HG02970 (cell line): ENCODE results near the gene OR10D3.
"Not testable (repeated sequence)": the region's sequence is repeated elsewhere in the genome, so short reads cannot be mapped to it uniquely, and the experiment has no call there.

ENCODE experiments used
- ATAC-seq: cut with Tn5 transposase; IDR thresholded peaks from one replicate; pipeline ENCODE4 v1.9.1; 2021; ENCODE audit warnings: mild to moderate bottlenecking, moderate library complexity, moderate number of reproducible peaks; ENCODE audit not compliant: unreplicated experiment, low FRiP score

The OR10D3 gene

DNA sequence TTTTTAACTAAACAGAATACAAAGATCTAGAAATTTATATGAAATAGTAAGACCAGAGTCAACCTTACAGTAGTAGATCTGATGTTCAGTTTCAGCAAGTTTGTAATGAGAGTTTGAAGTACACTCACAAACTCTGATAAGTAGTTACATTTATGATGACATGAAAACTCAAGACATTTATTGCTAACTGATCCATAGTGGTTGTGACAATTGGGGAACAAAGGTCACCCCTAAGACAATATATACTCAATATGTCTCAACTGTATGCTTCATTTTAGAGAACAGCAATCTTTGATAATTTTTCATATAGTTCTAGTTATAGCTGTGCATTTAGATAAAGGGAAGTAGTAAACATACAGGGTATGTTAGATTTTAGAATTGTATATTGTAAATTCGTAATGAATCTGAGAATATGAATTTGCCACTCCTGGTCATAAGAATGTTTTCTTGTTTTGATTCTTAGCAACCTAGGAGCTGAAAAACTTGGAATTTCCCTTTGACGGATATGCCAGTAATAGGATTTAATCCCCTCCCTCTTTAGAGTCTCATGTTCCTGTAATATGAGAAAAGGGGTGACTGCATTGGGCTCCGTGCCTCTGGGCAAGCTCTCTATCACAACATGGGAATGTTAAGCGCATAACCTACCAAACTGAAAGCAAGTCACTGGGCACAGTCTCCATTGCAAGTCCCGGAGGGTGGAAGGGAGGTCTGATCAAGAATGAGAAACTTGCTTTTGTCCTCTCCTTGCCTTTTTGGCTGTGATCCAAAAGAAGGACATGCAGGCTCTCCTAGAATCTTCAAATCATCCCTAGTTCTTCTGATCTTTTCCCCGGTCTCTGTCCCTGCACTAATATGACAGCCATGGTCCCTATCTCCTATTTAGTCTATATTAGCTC, 11.4 kb downstream of the OR10D3 start:
- no peak for ATAC-seq

DNA sequence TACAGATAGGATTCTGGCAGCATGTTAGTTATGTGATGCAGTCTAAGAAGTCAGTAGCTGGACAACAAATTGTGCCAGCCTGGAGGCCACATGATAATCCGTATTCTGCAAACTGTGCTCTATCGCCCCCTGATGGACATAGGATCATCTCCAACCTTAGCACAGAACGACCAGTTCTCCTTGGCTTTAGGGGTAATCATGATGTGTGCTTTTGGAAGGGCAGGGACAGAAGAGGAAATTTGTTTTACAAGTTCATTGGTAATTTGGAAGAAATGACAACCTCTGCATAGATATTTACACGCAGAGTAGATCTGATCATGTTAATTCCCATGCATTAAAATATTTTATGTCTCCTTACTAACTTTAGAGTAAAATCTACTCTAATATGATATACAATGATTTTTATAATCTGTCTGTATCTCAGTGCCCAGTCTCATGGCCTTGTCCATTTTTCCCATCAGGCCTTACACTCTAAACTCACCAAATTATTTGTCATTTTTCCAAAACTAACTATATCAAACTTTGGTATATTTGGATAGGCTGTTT, 12.1 kb downstream of the OR10D3 start:
- peak; percentile 63 for ATAC-seq

- no peak for ATAC-seq
Observed at GRCh38 chr11:124197999-124198398, 14.9 kb downstream of the OR10D3 start.

DNA sequence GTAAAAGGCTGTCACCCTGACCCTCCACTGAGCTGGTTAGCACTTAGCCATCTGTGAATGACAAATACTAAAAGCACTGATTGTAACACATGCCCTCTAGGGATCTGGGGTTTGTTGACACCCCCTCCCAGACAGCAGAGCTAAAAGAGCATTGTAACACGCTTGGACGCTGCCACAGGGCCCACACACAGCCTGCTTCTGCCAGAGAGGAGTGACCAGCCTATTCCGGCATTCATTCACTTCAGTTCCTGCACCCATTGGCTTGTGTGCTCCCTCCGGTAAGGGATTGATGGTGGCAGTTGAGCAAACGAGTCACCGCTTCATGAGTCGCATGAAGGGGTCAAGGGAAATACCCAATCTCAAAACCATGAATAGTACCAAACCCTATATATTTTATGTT, 15.8 kb downstream of the OR10D3 start:
- no peak for ATAC-seq

DNA sequence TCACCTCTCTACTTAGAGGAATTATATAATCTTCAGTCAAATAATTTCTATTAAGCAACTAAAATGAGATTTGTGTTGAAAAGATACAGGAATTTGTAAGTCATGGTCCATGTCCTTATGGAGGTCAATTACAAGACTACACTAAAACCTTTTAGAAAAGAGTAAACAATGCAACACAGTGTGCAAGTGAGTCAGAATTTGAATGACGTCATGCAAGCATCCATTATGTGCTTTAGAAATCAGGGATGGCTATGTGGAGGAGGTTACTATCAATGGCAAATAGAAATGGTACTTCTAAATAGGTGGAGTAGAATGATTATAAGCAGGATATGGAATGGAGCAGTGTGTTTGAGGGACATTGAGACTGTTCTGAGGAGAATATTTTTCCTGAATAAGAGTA, 16.6 kb downstream of the OR10D3 start:
- ATAC-seq = no peak

DNA sequence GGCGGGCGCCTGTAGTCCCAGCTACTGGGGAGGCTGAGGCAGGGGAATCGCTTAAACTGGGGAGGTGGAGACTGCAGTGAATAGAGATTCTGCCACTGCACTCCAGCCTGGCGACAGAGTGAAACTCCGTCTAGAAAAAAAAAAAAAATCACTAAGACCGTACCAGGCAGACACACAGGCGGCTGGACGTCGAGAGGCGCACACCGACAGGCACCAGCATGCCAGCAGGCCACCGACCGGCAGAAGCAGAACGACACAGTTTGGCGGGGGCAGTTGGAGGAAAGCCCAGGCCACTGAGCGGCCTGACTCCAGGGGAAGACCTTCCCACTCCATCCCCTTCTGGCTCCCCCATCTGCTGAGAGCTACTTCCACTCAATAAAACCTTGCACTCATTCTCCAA, 17.5 kb downstream of the OR10D3 start:
- no peak for ATAC-seq

GRCh38 chr11:124202951-124203350, 19.8 kb downstream of the OR10D3 start:
- ATAC-seq = no peak

DNA sequence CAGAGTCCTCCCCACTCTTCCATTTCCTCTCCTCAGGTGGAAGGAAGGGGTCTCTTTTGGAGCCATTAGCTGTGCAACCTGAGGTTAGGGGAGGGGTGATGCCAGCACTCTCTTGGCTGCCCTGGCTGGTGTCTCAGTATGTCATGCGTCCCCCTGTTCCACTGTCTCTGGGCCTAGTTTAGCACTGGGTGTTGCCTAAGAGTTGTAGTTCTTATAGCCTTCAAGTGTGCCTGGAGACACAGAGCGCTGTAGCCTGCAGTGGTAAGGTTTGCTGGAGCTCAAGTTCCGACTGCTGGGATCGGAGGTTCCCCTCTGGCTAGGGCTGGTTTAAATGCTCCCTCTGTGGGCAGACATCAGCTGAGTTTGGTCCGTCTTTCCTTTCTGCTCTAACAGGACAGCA, 20.9 kb downstream of the OR10D3 start:
- ATAC-seq = no peak

GRCh38 chr11:124207102-124207792, 24.1 kb downstream of the OR10D3 start:
- ATAC-seq = no peak

DNA sequence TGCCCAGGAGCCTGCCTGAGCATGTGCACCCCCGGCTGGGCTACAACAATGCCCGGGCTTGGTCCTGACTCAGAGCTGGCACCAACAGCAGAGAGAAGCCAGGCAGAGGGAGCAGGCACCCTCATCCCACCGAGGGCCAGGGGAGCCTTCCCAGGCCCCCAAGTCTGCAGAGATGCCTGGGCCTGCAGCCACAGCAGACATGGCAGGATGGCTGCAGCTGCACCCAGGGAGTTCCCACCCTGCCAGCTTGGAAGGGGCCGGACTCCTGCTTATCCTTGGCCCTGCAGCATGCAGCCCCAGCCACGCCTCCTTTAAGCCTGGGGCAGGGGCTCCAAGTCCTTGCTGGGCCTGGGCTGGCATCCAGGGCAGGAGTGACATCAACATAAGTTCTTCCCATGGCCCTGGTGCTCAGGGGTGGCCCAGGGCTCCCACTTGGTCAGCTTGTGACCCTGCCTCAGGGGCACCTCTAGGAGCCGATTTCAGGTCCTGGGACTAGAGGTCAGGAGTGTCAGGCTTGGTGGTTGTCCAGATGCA, 26.7 kb downstream of the OR10D3 start:
- ATAC-seq = no peak

DNA sequence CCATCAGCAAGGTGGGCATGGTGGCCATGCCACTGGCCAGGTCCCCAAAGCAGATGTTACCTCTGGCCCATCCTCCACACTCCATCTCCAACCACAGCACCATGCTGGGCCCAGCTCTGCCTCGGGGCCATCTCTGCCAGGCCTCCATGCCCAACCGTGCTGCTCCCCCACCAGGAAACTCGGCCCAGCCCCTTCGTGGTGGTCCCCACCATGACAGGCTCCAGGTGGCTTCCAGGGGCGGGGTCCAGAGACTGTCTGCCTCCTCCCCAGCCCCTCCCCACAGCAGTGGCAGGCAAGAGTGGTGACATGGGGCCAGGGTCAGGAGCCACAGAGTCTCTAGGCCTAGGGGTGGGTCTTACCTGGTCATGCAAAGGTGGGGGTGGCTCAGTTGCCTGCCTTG, 27.3 kb downstream of the OR10D3 start:
- no peak for ATAC-seq

DNA sequence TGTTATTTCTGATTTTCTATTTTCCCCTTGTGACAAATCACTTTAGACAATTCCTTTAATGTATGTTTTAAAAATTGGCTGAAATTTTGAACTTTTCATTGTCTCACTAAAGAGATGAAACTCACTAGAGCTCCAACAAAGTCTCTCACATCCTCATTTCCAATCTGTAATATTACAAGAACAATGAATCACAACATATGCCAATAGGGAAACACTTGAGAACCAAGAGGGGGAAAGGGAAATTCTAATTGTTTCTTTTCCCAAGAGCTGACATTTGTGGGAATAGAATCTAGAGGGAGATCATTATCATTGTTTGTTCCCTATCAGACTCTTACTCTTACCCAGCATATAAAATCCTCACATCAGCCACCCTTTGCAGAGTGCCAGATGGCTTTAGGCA, 28.2 kb downstream of the OR10D3 start:
- no peak for ATAC-seq

GRCh38 chr11:124214027-124214426, 30.9 kb downstream of the OR10D3 start:
- ATAC-seq = no peak

GRCh38 chr11:124219126-124219525, 36.0 kb downstream of the OR10D3 start:
- no peak for ATAC-seq

- ATAC-seq = no peak
Observed at GRCh38 chr11:124222407-124222806, 39.3 kb downstream of the OR10D3 start.

DNA sequence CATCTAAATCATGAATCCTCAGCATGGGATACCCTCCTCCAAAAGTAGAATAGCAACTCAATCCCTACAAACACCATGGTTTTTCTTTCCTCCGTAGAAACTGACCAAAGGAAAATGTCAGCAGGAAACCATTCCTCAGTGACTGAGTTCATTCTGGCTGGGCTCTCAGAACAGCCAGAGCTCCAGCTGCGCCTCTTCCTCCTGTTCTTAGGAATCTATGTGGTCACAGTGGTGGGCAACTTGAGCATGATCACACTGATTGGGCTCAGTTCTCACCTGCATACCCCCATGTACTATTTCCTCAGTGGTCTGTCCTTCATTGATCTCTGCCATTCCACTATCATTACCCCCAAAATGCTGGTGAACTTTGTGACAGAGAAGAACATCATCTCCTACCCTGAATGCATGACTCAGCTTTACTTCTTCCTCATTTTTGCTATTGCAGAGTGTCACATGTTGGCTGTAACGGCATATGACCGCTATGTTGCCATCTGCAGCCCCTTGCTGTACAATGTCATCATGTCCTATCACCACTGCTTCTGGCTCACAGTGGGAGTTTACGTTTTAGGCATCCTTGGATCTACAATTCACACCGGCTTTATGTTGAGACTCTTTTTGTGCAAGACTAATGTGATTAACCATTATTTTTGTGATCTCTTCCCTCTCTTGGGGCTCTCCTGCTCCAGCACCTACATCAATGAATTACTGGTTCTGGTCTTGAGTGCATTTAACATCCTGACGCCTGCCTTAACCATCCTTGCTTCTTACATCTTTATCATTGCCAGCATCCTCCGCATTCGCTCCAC, 41.7 kb downstream of the OR10D3 start:
- ATAC-seq = not testable (repeated sequence)

- ATAC-seq = no peak
Observed at GRCh38 chr11:124225471-124225870, 42.3 kb downstream of the OR10D3 start.

GRCh38 chr11:124233376-124233775, 50.2 kb downstream of the OR10D3 start:
- ATAC-seq = no peak
